Transverse colon (tissue), 4 donors: ENCODE data around the gene GFPT1. TPM values are rescaled to one million over a fixed set of nuclear protein-coding genes. Genes with fewer than 3 reads are reported as not detected.

Experiments
- DNase-seq: peaks from one replicate; pipeline ENCODE4 v3.0.0-alpha.2; 2019
- H3K27ac ChIP-seq, 4 donors: fragments of 200-600 bp; sonication (generic); 2 replicates each; pipeline ENCODE4 v1.5.1; 2016 to 2018; ENCODE audit warnings: inconsistent platforms in 4 of 4
- H3K27me3 ChIP-seq: fragments of 200-600 bp; sonication (generic); 2 replicates; pipeline ENCODE4 v1.5.1; 2017; ENCODE audit warnings: inconsistent platforms
- H3K36me3 ChIP-seq, 4 donors: fragments of 200-600 bp; sonication (generic); 2 replicates each; pipeline ENCODE4 v1.5.1; 2017 to 2019; ENCODE audit warnings: inconsistent platforms in 4 of 4
- H3K4me1 ChIP-seq, 4 donors: fragments of 200-600 bp; sonication (generic); 2 replicates each; pipeline ENCODE4 v1.5.1; 2017 to 2020; ENCODE audit warnings: inconsistent platforms in 4 of 4
- H3K4me3 ChIP-seq, 4 donors: fragments of 200-600 bp; sonication (generic); 1 replicate in 1 of 4; 2 replicates in 3 of 4; pipeline versions ENCODE4 v1.5.1 to v1.6.1; 2017 to 2019; ENCODE audit warnings: inconsistent platforms in 4 of 4
- H3K9me3 ChIP-seq, 2 donors: fragments of 200-600 bp; sonication (generic); 2 replicates each; pipeline ENCODE4 v1.5.1; 2017 to 2019; ENCODE audit warnings: inconsistent platforms in 2 of 2
- CTCF ChIP-seq, 5 experiments: fragments of 200-600 bp in 3 of 5; fragments of 450-650 bp in 2 of 5; sonication (generic) in 3 of 5; IDR thresholded peaks; 1 replicate in 2 of 5; 2 replicates in 3 of 5; pipeline ENCODE4 v1.5.1; 2016 to 2017; ENCODE audit warnings: antibody characterized with exemption in 5 of 5, inconsistent platforms in 3 of 5, mild to moderate bottlenecking in 2 of 5, moderate library complexity in 1 of 5
- EP300 ChIP-seq: sonication (generic); formaldehyde crosslinking; IDR thresholded peaks from one replicate; pipeline ENCODE4 v1.6.1; 2017; ENCODE audit warnings: antibody characterized with exemption, low read depth
- POLR2A ChIP-seq: fragments of 450-650 bp; IDR thresholded peaks from one replicate; pipeline ENCODE4 v1.6.1; 2016; ENCODE audit warnings: antibody characterized with exemption, mild to moderate bottlenecking, moderate library complexity
- POLR2AphosphoS5 ChIP-seq, 3 donors: sonication (generic); formaldehyde crosslinking; IDR thresholded peaks; one replicate each; pipeline ENCODE4 v1.6.1; 2016; ENCODE audit warnings: antibody characterized with exemption in 3 of 3
- WGBS, 2 donors: methylation state at CpG; one replicate each; pipeline ENCODE4 v1.1.5; 2018; ENCODE audit warnings: low coverage in 1 of 2; 5-methylcytosine and 5-hydroxymethylcytosine counted together
- in situ Hi-C, 4 donors: fragments of 200-750 bp; cut with MboI; loops; one replicate each; pipeline versions ENCODE4 v1.15.0 to v1.15.1; 2017; ENCODE audit warnings: low sequenced_read_pairs in 3 of 4, low pct_ligation_motif_present in 1 of 4, low pct_unique_long_range_greater_than_20kb in 1 of 4
- intact Hi-C: fragments of 100-400 bp; cut with DNase I; formaldehyde crosslinking; loops from one replicate; pipeline ENCODE4 v1.15.1; 2023; ENCODE audit warnings: low total_unique reads
- total RNA-seq, 4 donors: library from RNA; depleted of rRNA; stranded (reverse); fragments of >200 nt; gene quantifications; one replicate each; pipeline ENCODE4 v1.1.0, GENCODE V29; 2016

The GFPT1 gene
- total RNA-seq, 4 donors from 2014 or later: 28.4 to 108 (median 46.9) TPM

DNA sequence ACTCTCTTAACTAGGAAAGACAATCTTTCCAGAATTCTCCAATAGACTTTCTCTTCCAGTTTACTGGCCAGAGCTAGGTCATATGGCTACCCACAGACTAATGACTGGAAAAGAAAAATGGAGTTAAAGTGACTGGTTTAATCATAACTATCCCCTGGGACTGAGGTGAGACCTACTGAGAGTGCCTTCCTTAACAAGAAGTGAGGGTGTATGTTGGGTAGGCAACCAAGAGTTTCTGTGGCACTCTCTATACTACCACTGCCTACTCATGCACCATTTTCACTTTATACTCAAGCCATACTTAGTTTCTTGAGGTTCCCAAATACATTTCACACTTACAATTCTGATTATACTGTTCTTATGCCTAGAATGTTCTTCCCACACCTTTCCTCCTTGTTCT, 6.9 kb upstream of the GFPT1 start:
- H3K27me3 ChIP-seq: no peaks in the 10 kb centered on the region
- no peak for TF ChIP-seq CTCF (IDR thresholded peaks at IDR 0.05)
- no peak for TF ChIP-seq EP300
- TF ChIP-seq POLR2AphosphoS5 (IDR thresholded peaks at IDR 0.05): no peak
- no peak for TF ChIP-seq POLR2A
- peaks cover 0 to 22% (median 9%) of the 10 kb centered on the region in 4 donors for H3K36me3 ChIP-seq
- H3K4me3 ChIP-seq: no peak overlapping the region
- no peaks in the 10 kb centered on the region for H3K9me3 ChIP-seq
- intact Hi-C loops (no loop called here), in situ Hi-C loops (no loop called here)
- H3K27ac ChIP-seq: no peak overlapping the region
- no peak for DNase-seq
- peaks cover 0 to 30% (median 0%) of the 10 kb centered on the region in 4 donors for H3K4me1 ChIP-seq

GRCh38 chr2:69390471-69390870, 3.4 kb upstream of the GFPT1 start:
- DNase-seq: no peak
- WGBS, 2 donors: 42 to 58% methylated on average over 3 of the region's 3 CpGs
- Histone ChIP-seq H3K9me3 (no peaks in the 10 kb centered on the region), H3K4me1 (peaks cover 0 to 33% (median 12%) of the 10 kb centered on the region in 4 donors), H3K36me3 (peaks cover 0 to 5% (median under 1%) of the 10 kb centered on the region in 4 donors), H3K4me3 (no peak overlapping the region), H3K27me3 (no peaks in the 10 kb centered on the region), H3K27ac (peak overlapping the region in 2 of 4 donors; percentile 6 to 27)
- in situ Hi-C loops: no loop called here
- intact Hi-C loops: no loop called here
- TF ChIP-seq EP300 (no peak), CTCF (IDR thresholded peaks at IDR 0.05) (no peak), POLR2AphosphoS5 (IDR thresholded peaks at IDR 0.05) (no peak), POLR2A (no peak)

GRCh38 chr2:69390001-69390400, 3.0 kb upstream of the GFPT1 start:
- intact Hi-C loops: no loop called here
- H3K36me3 ChIP-seq: peaks cover 0 to 3% (median 0%) of the 10 kb centered on the region in 4 donors
- H3K4me1 ChIP-seq: peaks cover 0 to 38% (median 14%) of the 10 kb centered on the region in 4 donors
- no peak overlapping the region for H3K4me3 ChIP-seq
- in situ Hi-C loops: no loop called here
- peak overlapping the region in 2 of 4 donors; percentile 6 to 27 for H3K27ac ChIP-seq
- H3K9me3 ChIP-seq: no peaks in the 10 kb centered on the region
- TF ChIP-seq CTCF (IDR thresholded peaks at IDR 0.05) (no peak), EP300 (no peak), POLR2AphosphoS5 (IDR thresholded peaks at IDR 0.05) (no peak), POLR2A (no peak)
- 81 to 86% methylated on average over 2 to 3 of the region's 3 CpGs for WGBS, 2 donors
- no peak for DNase-seq
- H3K27me3 ChIP-seq: no peaks in the 10 kb centered on the region

DNA sequence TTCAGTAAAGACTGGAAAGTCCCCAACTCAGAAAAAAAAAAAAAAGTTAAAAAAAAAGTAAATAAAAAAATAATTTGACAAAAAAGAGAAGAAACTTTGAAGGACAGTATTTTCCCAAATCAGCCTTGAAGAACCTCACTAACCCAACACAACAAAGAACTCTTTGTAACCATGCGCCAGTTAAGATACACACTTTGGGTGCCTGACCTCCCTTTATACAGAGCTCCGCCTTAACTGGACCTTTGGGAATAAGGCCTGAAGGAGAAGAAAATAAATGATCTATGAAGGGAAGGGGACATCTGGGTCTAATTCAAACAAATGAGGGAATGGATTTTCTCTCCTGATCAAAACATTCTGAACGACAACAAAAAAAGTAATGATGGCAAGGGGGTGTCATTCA, 2.2 kb upstream of the GFPT1 start:
- 95 to 96% methylated on average over 3 of the region's 3 CpGs for WGBS, 2 donors
- Histone ChIP-seq H3K27ac (no peak overlapping the region), H3K4me1 (peaks cover 0 to 44% (median 18%) of the 10 kb centered on the region in 4 donors), H3K9me3 (no peaks in the 10 kb centered on the region), H3K27me3 (no peaks in the 10 kb centered on the region), H3K4me3 (no peak overlapping the region), H3K36me3 (no peaks in the 10 kb centered on the region)
- in situ Hi-C loops: no loop called here
- no peak for DNase-seq
- TF ChIP-seq CTCF (IDR thresholded peaks at IDR 0.05) (no peak), POLR2AphosphoS5 (IDR thresholded peaks at IDR 0.05) (no peak), EP300 (no peak), POLR2A (no peak)
- intact Hi-C loops: no loop called here
